ENCODE data around the gene SORCS3. TPM values are rescaled to one million over a fixed set of nuclear protein-coding genes. Genes with fewer than 3 reads are reported as not detected.

SORCS3 gene
- polyA plus RNA-seq, 12 donors: 0.03 to 0.33 (median 0.06) TPM; not detected in 2

- no peak for DNase-seq
Measured at GRCh38 chr10:105094048-105094447, 453.0 kb downstream of the SORCS3 start.

- no peak for DNase-seq
Measured at GRCh38 chr10:105096316-105096715, 455.2 kb downstream of the SORCS3 start.

GRCh38 chr10:105102977-105103376, 461.9 kb downstream of the SORCS3 start:
- DNase-seq: no peak

GRCh38 chr10:105104297-105104696, 463.2 kb downstream of the SORCS3 start:
- DNase-seq: no peak

- no peak for DNase-seq
Measured at GRCh38 chr10:105109164-105109563, 468.1 kb downstream of the SORCS3 start.

GRCh38 chr10:105112862-105113261, 471.8 kb downstream of the SORCS3 start:
- DNase-seq: no peak

- DNase-seq: no peak
Measured at GRCh38 chr10:105113666-105114065, 472.6 kb downstream of the SORCS3 start.

- no peak for DNase-seq
Measured at GRCh38 chr10:105121743-105122142, 480.7 kb downstream of the SORCS3 start.

- no peak for DNase-seq
Measured at GRCh38 chr10:105128111-105128510, 487.0 kb downstream of the SORCS3 start.

GRCh38 chr10:105138358-105138757, 497.3 kb downstream of the SORCS3 start:
- DNase-seq: no peak

- no peak for DNase-seq
Measured at GRCh38 chr10:105139363-105139896, 498.3 kb downstream of the SORCS3 start.

- no peak for DNase-seq
Measured at GRCh38 chr10:105140600-105140999, 499.5 kb downstream of the SORCS3 start.

- no peak for DNase-seq
Measured at GRCh38 chr10:105145711-105146110, 504.6 kb downstream of the SORCS3 start.

- no peak for DNase-seq
Measured at GRCh38 chr10:105146436-105146835, 505.3 kb downstream of the SORCS3 start.

- no peak for DNase-seq
Measured at GRCh38 chr10:105148456-105148855, 507.4 kb downstream of the SORCS3 start.

GRCh38 chr10:105148921-105149320, 507.8 kb downstream of the SORCS3 start:
- no peak for DNase-seq

GRCh38 chr10:105149371-105149891, 508.3 kb downstream of the SORCS3 start:
- no peak for DNase-seq

- no peak for DNase-seq
Measured at GRCh38 chr10:105150259-105150880, 509.3 kb downstream of the SORCS3 start.

- DNase-seq: no peak
Measured at GRCh38 chr10:105154736-105155135, 513.6 kb downstream of the SORCS3 start.

GRCh38 chr10:105159268-105159667, 518.2 kb downstream of the SORCS3 start:
- DNase-seq: no peak

- DNase-seq: no peak
Measured at GRCh38 chr10:105161149-105161548, 520.1 kb downstream of the SORCS3 start.

GRCh38 chr10:105161767-105162166, 520.7 kb downstream of the SORCS3 start:
- DNase-seq: no peak

GRCh38 chr10:105170521-105170920, 529.4 kb downstream of the SORCS3 start:
- DNase-seq: no peak

GRCh38 chr10:105171945-105172344, 530.9 kb downstream of the SORCS3 start:
- no peak for DNase-seq

All from muscle of arm (tissue), 12 donors.